ENCODE measurements around the gene VTI1A.
A peak's percentile ranks its signal among the peaks of the same experiment; 100 is the strongest.

Gene VTI1A

DNA sequence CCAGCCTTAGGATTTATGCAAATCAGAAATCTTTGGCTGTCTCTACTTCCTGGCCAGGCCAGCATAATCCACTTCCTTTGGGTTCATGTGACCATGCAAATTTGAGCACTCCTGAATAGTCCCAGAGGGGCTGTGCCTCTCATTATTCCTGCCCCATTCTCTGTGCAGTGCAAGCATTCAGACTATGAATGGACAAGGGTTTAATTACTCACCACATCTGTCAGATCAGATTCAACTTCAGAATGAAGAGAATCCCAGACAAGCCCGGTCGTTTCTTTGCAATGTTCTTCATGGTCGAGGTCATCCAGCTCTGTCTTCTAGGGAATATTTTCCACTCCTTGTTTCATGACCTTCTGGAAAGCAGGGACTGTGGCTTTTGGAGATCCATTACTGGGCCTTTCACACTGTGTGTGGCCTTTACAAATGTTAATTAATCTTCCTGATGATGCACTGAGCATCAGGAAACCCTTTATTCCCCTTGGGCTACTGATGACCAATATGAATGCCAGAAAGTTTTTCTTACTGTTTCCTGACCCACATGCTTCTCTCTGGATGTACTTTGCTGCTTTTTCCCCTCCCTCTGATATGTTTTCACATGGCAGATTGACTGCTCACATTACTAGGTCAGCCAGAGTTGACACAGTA lies 285.4 kb downstream of the VTI1A start:
- peak overlapping the region; percentile 60 for H3K4me2 ChIP-seq

DNA sequence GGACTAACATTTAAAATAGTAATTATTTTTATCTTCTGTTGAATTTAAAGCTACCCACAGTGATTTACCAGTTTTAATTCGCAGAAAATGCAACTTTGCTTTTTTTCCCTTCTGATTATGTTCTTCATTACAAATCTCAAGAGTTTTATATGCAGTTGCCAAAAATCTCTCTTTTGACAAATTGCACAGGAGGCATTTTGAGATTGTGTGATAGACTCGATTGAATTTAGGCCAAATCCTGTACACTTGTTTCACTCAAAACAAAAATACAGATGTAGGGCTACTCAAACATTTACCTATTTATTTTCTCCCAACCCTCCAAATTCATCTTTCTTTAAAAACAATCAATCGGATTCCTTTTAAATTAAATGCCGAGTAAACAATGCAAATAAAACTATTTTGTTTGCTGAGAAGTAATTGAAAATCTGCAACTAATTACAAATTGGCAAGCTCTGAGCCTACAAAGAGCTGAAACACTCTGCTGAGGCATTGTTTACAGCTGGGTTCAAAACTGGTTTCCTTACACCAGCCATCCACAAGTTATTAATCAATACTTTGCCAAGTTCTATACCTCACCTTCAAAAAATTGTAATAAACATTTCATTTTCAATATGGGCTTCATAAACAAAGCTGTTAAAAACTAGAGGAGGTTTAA lies 288.2 kb downstream of the VTI1A start:
- H3K4me1 ChIP-seq, result peaks cover 13% of the 10 kb centered on the region
- no peak for TF ChIP-seq Cebpa-rat (IDR thresholded peaks at IDR 0.05)
- H3K27ac ChIP-seq, result no peak overlapping the region
- no peaks in the 10 kb centered on the region for H3K9me3 ChIP-seq
- H3K36me3 ChIP-seq, result peaks cover 9% of the 10 kb centered on the region; the same call in 1 of the 2 replicates
- H3K27me3 ChIP-seq, result no peaks in the 10 kb centered on the region
- H3K9ac ChIP-seq, result no peak overlapping the region
- H3K4me3 ChIP-seq, result no peak overlapping the region
- H4K20me1 ChIP-seq, result no peaks in the 10 kb centered on the region
- H3K4me2 ChIP-seq, result no peak overlapping the region

More for the DNA sequence above, 285.4 kb downstream of the VTI1A start:
- Histone ChIP-seq H3K27me3 (no peaks in the 10 kb centered on the region), H3K4me1 (peaks cover 13% of the 10 kb centered on the region), H4K20me1 (no peaks in the 10 kb centered on the region), H3K36me3 (no peaks in the 10 kb centered on the region), H3K27ac (no peak overlapping the region), H3K9me3 (no peaks in the 10 kb centered on the region), H3K4me3 (no peak overlapping the region), H3K9ac (no peak overlapping the region)
- TF ChIP-seq Cebpa-rat (IDR thresholded peaks at IDR 0.05), result no peak

DNA sequence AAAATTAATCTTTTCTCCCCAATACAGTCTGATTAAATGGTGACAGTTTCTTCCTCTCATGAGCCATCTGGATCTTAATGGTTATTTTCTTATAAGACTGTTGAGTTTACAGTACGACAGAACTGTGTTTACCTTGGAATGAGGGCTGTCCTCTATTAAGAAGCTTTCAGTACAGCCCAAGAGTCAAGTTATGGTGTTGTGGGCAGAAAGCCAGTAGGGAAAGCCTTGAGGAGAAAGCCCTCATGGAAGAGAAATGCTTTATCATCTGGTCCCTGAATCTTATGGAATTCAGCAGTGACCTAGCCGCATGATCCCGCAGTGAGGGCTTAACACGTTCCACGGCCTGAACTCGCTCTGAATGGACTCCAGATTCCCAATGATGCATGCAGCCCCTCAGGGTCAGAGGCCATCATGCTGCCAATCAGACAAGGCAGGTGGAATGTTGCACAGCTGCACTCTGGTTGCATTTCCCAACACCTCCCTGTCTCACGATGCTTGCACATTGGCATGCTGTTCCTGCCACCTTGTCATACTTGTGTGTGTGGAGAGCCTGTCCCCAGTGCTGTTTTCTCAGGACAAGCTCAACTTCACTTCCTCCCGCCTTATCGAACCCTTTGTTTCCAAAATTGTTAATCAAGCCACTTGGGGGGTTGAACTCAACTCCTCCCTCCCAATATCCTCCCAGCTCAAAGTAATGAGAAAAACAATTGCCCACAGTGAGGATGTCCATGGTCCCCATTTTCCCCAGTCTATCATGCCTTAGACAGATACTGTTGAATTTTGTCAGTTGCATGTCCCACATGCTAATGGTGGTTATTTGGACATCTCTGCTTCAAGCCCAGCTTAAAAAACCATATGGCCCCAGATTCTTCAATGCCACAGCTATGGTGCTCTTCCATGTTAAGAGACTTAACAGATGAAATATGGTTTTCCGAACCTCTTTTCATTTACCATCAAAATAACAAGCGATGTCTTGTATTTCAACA lies 291.9 kb downstream of the VTI1A start:
- Histone ChIP-seq H3K9ac (no peak overlapping the region), H3K4me2 (no peak overlapping the region), H4K20me1 (no peaks in the 10 kb centered on the region), H3K27ac (no peak overlapping the region), H3K27me3 (no peaks in the 10 kb centered on the region), H3K4me1 (peaks cover 9% of the 10 kb centered on the region), H3K36me3 (peaks cover 13% of the 10 kb centered on the region; the same call in 1 of the 2 replicates), H3K4me3 (no peak overlapping the region), H3K9me3 (0 out of 2 replicates have a peak, but pooled peaks cover 3% of the 10 kb centered on the region)
- no peak for TF ChIP-seq Cebpa-rat (IDR thresholded peaks at IDR 0.05)

- peaks cover 9% of the 10 kb centered on the region for H3K4me1 ChIP-seq
- 0 out of 2 replicates have a peak, but pooled peaks cover 3% of the 10 kb centered on the region for H3K9me3 ChIP-seq
- no peaks in the 10 kb centered on the region for H4K20me1 ChIP-seq
- peaks cover 13% of the 10 kb centered on the region; the same call in 1 of the 2 replicates for H3K36me3 ChIP-seq
- no peak overlapping the region for H3K4me2 ChIP-seq
- no peak for TF ChIP-seq Cebpa-rat (IDR thresholded peaks at IDR 0.05)
- H3K9ac ChIP-seq, result no peak overlapping the region
- no peak overlapping the region for H3K4me3 ChIP-seq
- no peaks in the 10 kb centered on the region for H3K27me3 ChIP-seq
- H3K27ac ChIP-seq, result no peak overlapping the region
These were observed 292.8 kb downstream of the VTI1A start for GRCh38 chr10:112739592-112740353.

GRCh38 chr10:112741830-112742402 lies 294.9 kb downstream of the VTI1A start:
- peak overlapping the region; percentile 15; the same call in 1 of the 2 replicates for H3K4me2 ChIP-seq
- no peaks in the 10 kb centered on the region for H4K20me1 ChIP-seq
- no peak overlapping the region for H3K9ac ChIP-seq
- no peaks in the 10 kb centered on the region for H3K27me3 ChIP-seq
- H3K27ac ChIP-seq, result no peak overlapping the region
- 0 out of 2 replicates have a peak, but pooled peaks cover 3% of the 10 kb centered on the region for H3K9me3 ChIP-seq
- peaks cover 9% of the 10 kb centered on the region for H3K4me1 ChIP-seq
- H3K36me3 ChIP-seq, result peaks cover 20% of the 10 kb centered on the region; the same call in 1 of the 2 replicates
- no peak overlapping the region for H3K4me3 ChIP-seq
- no peak for TF ChIP-seq Cebpa-rat (IDR thresholded peaks at IDR 0.05)

DNA sequence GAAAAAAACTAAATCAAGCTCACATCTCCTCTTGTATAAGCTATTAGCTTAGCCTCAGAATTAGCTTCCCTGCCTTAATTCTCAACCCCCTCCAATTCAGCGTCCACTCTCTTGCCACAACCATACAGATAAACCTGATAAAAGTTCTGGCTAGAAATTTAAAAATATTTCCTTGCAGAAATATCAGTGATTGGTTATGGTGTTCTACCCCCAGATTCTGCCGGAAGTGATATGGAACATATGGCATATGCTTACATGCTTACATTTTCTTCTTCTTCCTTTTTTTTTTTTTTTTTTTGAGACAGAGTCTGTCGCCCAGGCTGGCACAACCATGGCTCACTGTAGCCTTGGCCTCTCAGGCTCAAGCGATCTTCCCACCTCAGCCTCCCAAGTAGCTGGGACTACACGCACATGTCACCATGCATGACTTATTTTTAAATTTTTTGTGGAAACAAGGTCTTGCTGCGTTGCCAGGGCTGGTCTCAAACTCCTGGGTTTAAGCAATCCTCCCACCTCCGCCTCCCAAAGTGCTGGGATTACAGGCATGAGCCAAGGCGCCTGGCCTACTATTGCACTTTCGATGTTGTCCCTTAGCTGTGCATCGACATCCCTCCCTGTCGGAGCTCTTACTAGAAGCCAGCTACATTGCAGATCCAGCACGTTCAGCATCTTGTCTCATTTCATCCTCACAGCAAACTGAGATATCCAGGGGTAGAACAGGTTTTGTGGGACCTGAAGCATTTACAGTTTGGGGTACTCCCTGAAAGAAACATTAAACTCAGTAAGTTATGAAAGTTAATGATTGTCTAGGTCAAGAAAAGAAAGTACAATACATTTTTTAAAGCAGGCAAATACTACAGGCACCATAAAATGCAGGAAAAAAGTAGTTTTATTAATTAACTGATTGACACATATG lies 297.4 kb downstream of the VTI1A start:
- Histone ChIP-seq H3K36me3 (peaks cover 20% of the 10 kb centered on the region; the same call in 1 of the 2 replicates), H3K9me3 (0 out of 2 replicates have a peak, but pooled peaks cover 3% of the 10 kb centered on the region), H3K4me2 (no peak overlapping the region), H4K20me1 (no peaks in the 10 kb centered on the region), H3K4me3 (no peak overlapping the region), H3K4me1 (peaks cover 9% of the 10 kb centered on the region), H3K9ac (no peak overlapping the region), H3K27me3 (no peaks in the 10 kb centered on the region), H3K27ac (no peak overlapping the region)
- no peak for TF ChIP-seq Cebpa-rat (IDR thresholded peaks at IDR 0.05)

GRCh38 chr10:112746329-112746728 lies 299.3 kb downstream of the VTI1A start:
- Histone ChIP-seq H3K27me3 (no peaks in the 10 kb centered on the region), H4K20me1 (no peaks in the 10 kb centered on the region), H3K4me3 (no peak overlapping the region), H3K4me2 (no peak overlapping the region), H3K9ac (no peak overlapping the region), H3K36me3 (peaks cover 14% of the 10 kb centered on the region; the same call in 1 of the 2 replicates), H3K27ac (no peak overlapping the region), H3K9me3 (no peaks in the 10 kb centered on the region), H3K4me1 (peaks cover 9% of the 10 kb centered on the region)
- no peak for TF ChIP-seq Cebpa-rat (IDR thresholded peaks at IDR 0.05)
